Measurements from ENCODE around the gene DOCK7.

The DOCK7 gene

DNA sequence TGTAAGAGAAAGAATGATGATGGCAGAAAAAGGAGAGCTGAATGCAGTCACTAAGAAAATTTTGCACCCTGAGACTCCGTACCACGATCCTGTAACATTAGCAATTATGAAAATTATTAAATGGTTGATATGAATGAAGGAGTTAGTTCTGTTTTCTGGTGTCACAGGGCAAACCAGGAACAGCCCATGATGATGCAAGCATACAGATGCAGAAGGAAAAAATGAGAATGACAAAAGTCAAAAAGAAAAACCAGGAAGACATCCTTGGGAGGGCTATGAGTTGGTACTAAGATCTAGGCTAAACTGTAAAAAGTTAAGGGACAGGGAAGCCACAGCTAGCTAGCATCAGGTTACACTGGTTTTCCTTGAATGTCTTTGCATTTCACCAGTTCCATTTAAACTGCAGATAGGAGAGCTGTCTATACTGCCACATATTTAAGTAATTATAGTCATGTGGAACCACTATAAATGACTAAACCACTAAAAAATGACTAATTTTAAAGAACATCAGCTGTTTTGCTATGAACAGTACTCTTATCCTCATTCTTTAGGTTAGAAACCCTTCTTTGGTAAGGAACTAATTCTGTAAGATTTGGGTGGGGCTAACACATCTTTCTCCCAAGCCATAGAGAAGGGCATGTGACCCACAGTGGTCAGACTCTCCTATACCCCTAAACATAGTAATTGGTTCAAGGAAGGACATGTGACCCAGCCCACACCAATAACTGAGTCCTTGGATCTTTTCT lies 11.4 kb downstream of the DOCK7 start:
- H3K4me2 ChIP-seq, result peak overlapping the region in 4 of 11 experiments; percentile 33 to 73 (median 52); a peak in 7 of 22 replicates

DNA sequence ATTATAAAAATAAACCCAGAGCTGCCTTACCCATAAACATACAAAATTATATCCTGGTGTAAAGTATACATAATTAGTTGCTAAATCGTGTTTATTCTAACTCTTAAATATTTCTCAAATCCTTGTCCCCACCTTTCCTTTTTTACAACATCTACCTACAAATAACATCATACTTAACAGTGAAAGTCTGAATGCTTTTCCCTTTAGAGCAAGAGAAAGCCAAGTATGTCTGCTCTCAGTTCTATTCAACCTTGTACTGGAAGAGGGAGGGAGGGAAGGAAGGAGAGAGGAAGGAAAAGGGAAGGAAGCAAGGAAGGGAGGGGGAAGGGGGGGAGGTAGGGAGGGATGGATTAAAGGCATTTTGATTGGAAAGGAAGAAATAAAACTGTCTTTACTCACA lies 14.6 kb downstream of the DOCK7 start:
- Histone ChIP-seq H3K4me1 (peaks cover 0 to 32% (median 3%) of the 10 kb centered on the region in 10 experiments; a peak in 8 of 20 replicates), H3K27ac (no peak overlapping the region), H3K9me3 (replicated peaks in 1 of 11) (peaks cover 0 to 24% (median 12%) of the 10 kb centered on the region in 11 experiments; a peak in 14 of 22 replicates), H3K36me3 (peaks cover 5 to 14% (median 10%) of the 10 kb centered on the region in 11 experiments; a peak in 13 of 22 replicates), H3K4me3 (no peak overlapping the region), H3K9ac (no peak overlapping the region), H3K27me3 (no peaks in the 10 kb centered on the region), H4K20me1 (peaks cover 0 to 50% (median 4%) of the 10 kb centered on the region in 11 experiments; a peak in 7 of 22 replicates), H3K4me2 (no peak overlapping the region)
- TF ChIP-seq Cebpa-rat (IDR thresholded peaks at IDR 0.05), result no peak

More for the DNA sequence above, 11.4 kb downstream of the DOCK7 start:
- Histone ChIP-seq H3K27ac (peak overlapping the region in 3 of 11 experiments; percentile 31 to 45 (median 41); a peak in 5 of 22 replicates), H3K9me3 (replicated peaks in 1 of 11) (peaks cover 0 to 18% (median 11%) of the 10 kb centered on the region in 11 experiments; a peak in 15 of 22 replicates), H3K36me3 (peaks cover 5 to 16% (median 11%) of the 10 kb centered on the region in 11 experiments; a peak in 13 of 22 replicates), H4K20me1 (peaks cover 0 to 42% (median 0%) of the 10 kb centered on the region in 11 experiments; a peak in 7 of 22 replicates), H3K27me3 (no peaks in the 10 kb centered on the region), H3K9ac (no peak overlapping the region), H3K4me1 (peaks cover 0 to 35% (median 3%) of the 10 kb centered on the region in 10 experiments; a peak in 8 of 20 replicates), H3K4me3 (no peak overlapping the region)
- TF ChIP-seq Cebpa-rat (IDR thresholded peaks at IDR 0.05), result no peak

DNA sequence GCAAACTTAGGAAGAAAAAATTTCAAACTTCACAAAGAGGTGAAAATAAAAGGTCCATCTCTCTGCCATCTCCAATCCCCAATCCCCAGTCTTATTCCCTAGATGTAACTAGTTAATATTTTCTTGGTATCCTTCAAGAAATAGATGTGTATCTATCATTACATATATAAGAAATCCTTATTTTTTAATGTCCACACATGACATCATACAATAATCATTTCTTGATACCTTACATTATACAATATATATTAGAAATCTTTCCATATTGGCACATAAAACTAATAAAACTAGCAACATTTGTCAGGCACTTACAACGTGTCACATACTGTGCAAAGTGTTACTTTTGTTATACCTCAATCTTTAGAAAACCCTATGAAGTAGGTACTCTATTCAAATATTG lies 16.2 kb downstream of the DOCK7 start:
- TF ChIP-seq Cebpa-rat (IDR thresholded peaks at IDR 0.05), result no peak

DNA sequence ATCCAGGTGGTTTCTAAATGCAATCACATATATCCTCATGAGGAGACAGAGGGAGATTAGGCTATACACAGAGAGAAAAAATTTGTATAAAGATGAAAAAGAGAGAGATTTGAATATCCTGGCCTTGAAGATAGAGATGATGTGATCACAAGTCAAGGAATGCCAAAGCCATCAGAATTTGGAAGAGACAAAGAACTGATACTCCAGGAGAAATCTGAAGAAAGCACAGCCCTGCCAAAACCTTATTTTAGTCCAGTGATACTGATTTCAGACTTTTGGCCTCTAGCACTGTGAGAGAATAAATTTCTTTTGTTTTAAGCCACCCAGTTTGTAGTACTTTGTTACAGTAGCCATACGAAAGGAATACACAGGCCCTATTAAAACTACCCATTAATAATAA lies 33.4 kb downstream of the DOCK7 start:
- peaks cover 0 to 50% (median 0%) of the 10 kb centered on the region in 11 experiments; a peak in 3 of 22 replicates for H4K20me1 ChIP-seq
- TF ChIP-seq Cebpa-rat (IDR thresholded peaks at IDR 0.05), result no peak
- H3K4me2 ChIP-seq, result no peak overlapping the region
- no peak overlapping the region for H3K27ac ChIP-seq
- H3K9ac ChIP-seq, result no peak overlapping the region
- H3K9me3 ChIP-seq (replicated peaks in 1 of 11), result peaks cover 0 to 7% (median 4%) of the 10 kb centered on the region in 11 experiments; a peak in 3 of 22 replicates
- peaks cover 22 to 47% (median 30%) of the 10 kb centered on the region in 11 experiments for H3K36me3 ChIP-seq
- H3K4me3 ChIP-seq, result no peak overlapping the region
- peaks cover 0 to 5% (median 0%) of the 10 kb centered on the region in 10 experiments; a peak in 4 of 20 replicates for H3K4me1 ChIP-seq
- no peaks in the 10 kb centered on the region for H3K27me3 ChIP-seq

More for the DNA sequence above, 16.2 kb downstream of the DOCK7 start:
- Histone ChIP-seq H3K9me3 (replicated peaks in 1 of 11) (peaks cover 0 to 24% (median 12%) of the 10 kb centered on the region in 11 experiments; a peak in 14 of 22 replicates), H3K36me3 (peaks cover 5 to 14% (median 10%) of the 10 kb centered on the region in 11 experiments; a peak in 13 of 22 replicates), H4K20me1 (peaks cover 0 to 66% (median 7%) of the 10 kb centered on the region in 11 experiments; a peak in 9 of 22 replicates), H3K27ac (no peak overlapping the region), H3K4me3 (no peak overlapping the region), H3K27me3 (no peaks in the 10 kb centered on the region), H3K4me1 (peaks cover 0 to 23% (median 3%) of the 10 kb centered on the region in 10 experiments; a peak in 8 of 20 replicates), H3K9ac (no peak overlapping the region), H3K4me2 (no peak overlapping the region)

DNA sequence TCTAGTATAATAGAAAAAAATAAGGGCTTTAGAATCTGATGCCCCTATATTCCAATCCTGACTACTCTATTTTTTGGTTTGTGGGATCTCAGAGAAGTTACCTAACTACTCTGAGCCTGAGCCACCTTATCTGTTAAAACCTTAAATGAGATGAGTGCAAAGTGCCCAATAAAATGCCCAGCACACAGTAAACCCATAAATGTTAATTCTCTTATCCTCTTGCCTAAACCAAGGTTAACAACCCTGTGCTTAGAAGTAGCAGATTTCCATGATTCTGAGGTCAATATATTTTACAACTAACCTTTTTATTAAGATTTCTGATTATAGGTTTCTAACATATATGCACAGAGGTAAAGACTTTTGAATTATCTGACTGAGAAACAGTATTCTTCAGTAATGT lies 35.8 kb downstream of the DOCK7 start:
- peaks cover 0 to 28% (median 0%) of the 10 kb centered on the region in 11 experiments; a peak in 3 of 22 replicates for H4K20me1 ChIP-seq
- no peak for TF ChIP-seq Cebpa-rat (IDR thresholded peaks at IDR 0.05)
- H3K27me3 ChIP-seq, result no peaks in the 10 kb centered on the region
- no peak overlapping the region for H3K4me2 ChIP-seq
- H3K4me1 ChIP-seq, result peaks cover 0 to 5% (median 0%) of the 10 kb centered on the region in 10 experiments; a peak in 4 of 20 replicates
- peaks cover 0 to 7% (median 4%) of the 10 kb centered on the region in 11 experiments; a peak in 3 of 22 replicates for H3K9me3 ChIP-seq (replicated peaks in 1 of 11)
- no peak overlapping the region for H3K9ac ChIP-seq
- H3K4me3 ChIP-seq, result no peak overlapping the region
- H3K36me3 ChIP-seq, result peaks cover 26 to 55% (median 38%) of the 10 kb centered on the region in 11 experiments
- no peak overlapping the region for H3K27ac ChIP-seq

DNA sequence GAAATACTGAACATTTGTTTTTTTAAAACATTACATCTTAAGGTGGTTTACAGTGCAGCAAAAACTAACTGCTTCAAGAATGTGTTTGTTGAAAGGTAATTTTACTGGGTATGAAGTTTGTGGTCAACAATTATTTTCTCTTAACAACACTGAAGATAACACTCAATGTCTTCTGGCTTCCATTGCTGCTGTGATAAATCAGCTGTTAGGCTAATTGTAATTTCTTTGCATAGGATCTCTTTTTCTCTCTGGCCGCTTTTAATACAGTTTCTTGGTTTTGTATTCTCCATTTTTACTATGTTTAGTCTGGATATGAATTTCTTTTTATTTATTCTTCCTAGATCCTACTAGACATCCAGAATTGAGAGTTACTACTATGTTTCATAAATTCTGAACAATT lies 44.9 kb downstream of the DOCK7 start:
- Histone ChIP-seq H4K20me1 (no peaks in the 10 kb centered on the region), H3K4me1 (no peaks in the 10 kb centered on the region), H3K9me3 (replicated peaks in 1 of 11) (peaks cover 0 to 6% (median 0%) of the 10 kb centered on the region in 11 experiments; a peak in 1 of 22 replicates), H3K4me3 (no peak overlapping the region), H3K27ac (no peak overlapping the region), H3K36me3 (peaks cover 48 to 93% (median 74%) of the 10 kb centered on the region in 11 experiments), H3K4me2 (no peak overlapping the region), H3K9ac (no peak overlapping the region), H3K27me3 (no peaks in the 10 kb centered on the region)
- no peak for TF ChIP-seq Cebpa-rat (IDR thresholded peaks at IDR 0.05)

DNA sequence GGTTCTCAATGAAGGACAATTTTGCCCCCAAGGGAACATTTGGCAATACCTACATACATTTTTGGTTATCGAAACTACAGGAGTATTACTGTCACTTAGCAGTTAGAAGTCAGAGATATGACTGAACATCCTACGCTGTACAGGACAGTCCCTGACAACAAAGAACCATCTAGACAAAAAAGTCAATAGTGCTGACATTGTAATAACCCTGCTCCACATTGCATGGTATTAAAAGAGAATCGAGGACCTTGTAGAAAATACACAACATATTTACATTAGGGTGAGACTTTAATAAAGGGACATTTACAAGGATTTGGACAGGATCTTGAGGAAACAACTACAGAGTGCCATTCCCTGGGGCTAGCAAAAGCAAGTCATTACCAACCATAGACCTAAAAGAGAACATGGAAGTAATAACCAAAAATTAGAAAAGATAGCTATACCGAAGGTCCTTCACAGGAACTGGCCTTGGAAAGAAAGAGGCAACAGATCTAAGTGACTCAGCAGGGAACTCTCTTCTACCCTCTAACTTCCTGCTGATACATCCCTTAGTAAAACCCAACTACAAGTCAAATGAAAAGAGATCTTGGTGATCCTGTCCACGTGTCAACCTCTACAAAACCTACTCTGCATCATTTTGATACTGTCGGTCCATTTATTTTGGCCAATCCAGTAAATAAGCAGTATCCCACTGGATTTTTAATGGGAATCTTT lies 50.6 kb downstream of the DOCK7 start:
- no peak overlapping the region for H3K4me3 ChIP-seq
- H4K20me1 ChIP-seq, result no peaks in the 10 kb centered on the region
- H3K4me1 ChIP-seq, result peaks cover 0 to 7% (median 0%) of the 10 kb centered on the region in 10 experiments; a peak in 4 of 20 replicates
- no peak for TF ChIP-seq Cebpa-rat (IDR thresholded peaks at IDR 0.05)
- no peak overlapping the region for H3K27ac ChIP-seq
- H3K36me3 ChIP-seq, result peaks cover 34 to 86% (median 61%) of the 10 kb centered on the region in 11 experiments
- H3K27me3 ChIP-seq, result no peaks in the 10 kb centered on the region
- no peak overlapping the region for H3K9ac ChIP-seq
- H3K4me2 ChIP-seq, result no peak overlapping the region
- H3K9me3 ChIP-seq (replicated peaks in 1 of 11), result peaks cover 0 to 6% (median 0%) of the 10 kb centered on the region in 11 experiments; a peak in 1 of 22 replicates

DNA sequence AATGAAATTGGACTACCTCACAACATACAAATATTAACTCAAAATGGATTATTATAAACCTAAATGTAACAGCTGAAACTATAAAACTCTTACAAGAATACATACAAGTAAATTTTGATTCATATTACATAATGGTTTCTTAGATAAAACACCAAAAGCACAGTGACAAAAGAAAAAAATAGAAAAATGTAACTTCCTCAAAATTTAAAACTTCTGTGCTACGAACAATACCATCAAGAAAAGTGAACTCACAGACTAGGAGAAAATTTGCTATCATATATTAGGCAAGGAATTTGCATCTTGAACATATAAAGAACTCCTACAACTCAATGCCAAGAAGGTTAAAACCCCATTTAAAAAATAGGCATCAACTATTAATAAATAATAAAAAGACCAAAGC lies 59.7 kb downstream of the DOCK7 start:
- no peak for TF ChIP-seq Cebpa-rat (IDR thresholded peaks at IDR 0.05)
- Histone ChIP-seq H3K4me2 (no peak overlapping the region), H3K4me3 (no peak overlapping the region), H3K9ac (no peak overlapping the region), H3K27ac (no peak overlapping the region), H4K20me1 (peaks cover 0 to 5% (median 0%) of the 10 kb centered on the region in 11 experiments; a peak in 2 of 22 replicates), H3K9me3 (replicated peaks in 1 of 11) (peaks cover 0 to 3% (median 0%) of the 10 kb centered on the region in 11 experiments; a peak in 1 of 22 replicates), H3K36me3 (peaks cover 49 to 78% (median 66%) of the 10 kb centered on the region in 11 experiments), H3K27me3 (no peaks in the 10 kb centered on the region), H3K4me1 (peaks cover 0 to 22% (median 0%) of the 10 kb centered on the region in 10 experiments; a peak in 3 of 20 replicates)
